ENCODE data around the gene IL11RA. TPM values are rescaled to one million over a fixed set of nuclear protein-coding genes. Genes with fewer than 3 reads are reported as not detected.

The IL11RA gene
- total and polyA plus RNA-seq, 7 experiments from 2014 or later: 8.5 to 185 (median 137) TPM

DNA sequence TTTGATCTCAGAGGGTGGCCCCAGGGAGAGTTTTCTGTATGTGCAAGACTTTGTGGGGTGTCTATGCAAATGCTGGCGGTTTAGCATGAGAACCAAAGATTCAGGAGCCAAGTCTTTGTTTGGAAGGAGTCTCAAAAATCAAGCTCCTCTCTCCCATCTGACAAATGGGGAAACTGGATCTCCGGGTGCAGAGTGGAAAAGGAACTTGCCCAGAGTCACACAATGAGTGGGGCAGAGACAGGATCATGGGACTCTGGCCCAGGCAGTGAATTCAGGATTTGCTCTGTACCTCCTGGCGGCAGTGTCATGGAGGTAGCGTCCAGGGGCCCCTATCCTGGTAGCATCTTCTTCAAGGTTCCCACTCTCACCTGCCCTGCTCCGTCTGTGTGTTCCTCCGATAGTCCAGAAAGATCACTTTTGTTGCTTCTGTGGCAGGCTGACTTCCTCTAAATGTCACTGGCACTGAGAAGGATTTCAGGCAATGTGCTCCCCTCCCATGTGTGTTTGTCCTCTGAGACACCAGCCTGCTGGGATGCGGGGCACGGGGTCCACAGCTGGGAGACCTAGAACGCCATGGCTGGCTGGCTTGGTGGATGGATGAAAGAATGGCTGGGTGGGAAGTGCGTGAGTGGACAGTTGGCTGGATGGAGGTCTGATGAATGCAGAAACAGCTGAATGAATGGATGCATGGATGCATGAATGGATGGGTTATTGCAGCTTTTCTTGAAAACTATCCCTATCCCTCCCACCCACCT is 35.5 kb downstream of the IL11RA start:
- Mint-ChIP-seq H3K9me3 (no peaks in the 10 kb centered on the region), H3K4me1 (peaks cover 0 to 2% (median 0%) of the 10 kb centered on the region in 7 donors), H3K27me3 (peaks cover 0 to 7% (median 0%) of the 10 kb centered on the region in 5 donors), H3K4me3 (no peak overlapping the region), H3K27ac (peak overlapping the region in 1 of 9 donors; percentile 16), H3K36me3 (no peaks in the 10 kb centered on the region)
- DNase-seq (no peak), ATAC-seq (no peak)
- Histone ChIP-seq H3K27ac (ENCODE audit: low read depth, low read length) (no peak overlapping the region), H3K4me3 (ENCODE audit: low read length) (no peak overlapping the region), H3K4me1 (ENCODE audit: control insufficient read depth in 2 of 2, insufficient read depth in 2 of 2, low read length in 2 of 2) (no peaks in the 10 kb centered on the region), H3K36me3 (ENCODE audit: control insufficient read depth in 2 of 3, insufficient read depth in 3 of 3, low read length in 3 of 3) (no peaks in the 10 kb centered on the region), H3K27me3 (ENCODE audit: control insufficient read depth in 2 of 2, insufficient read depth in 2 of 2, low read length in 2 of 2) (no peaks in the 10 kb centered on the region), H3K9me3 (ENCODE audit: control insufficient read depth in 2 of 3, low read length in 3 of 3) (no peaks in the 10 kb centered on the region)
- ChIA-PET CTCF (no interaction called here), POLR2A (no interaction called here)
- intact Hi-C loops (cut with micrococcal nuclease): no loop called here

- CTCF ChIA-PET: no interaction called here
- peaks cover 0 to 7% (median 0%) of the 10 kb centered on the region in 5 donors for H3K27me3 Mint-ChIP-seq
- intact Hi-C loops (cut with micrococcal nuclease): no loop called here
- H3K36me3 Mint-ChIP-seq: no peaks in the 10 kb centered on the region
- DNase-seq: no peak
- H3K36me3 ChIP-seq (ENCODE audit: control insufficient read depth in 2 of 3, insufficient read depth in 3 of 3, low read length in 3 of 3): no peaks in the 10 kb centered on the region
- no peaks in the 10 kb centered on the region for H3K9me3 ChIP-seq (ENCODE audit: control insufficient read depth in 2 of 3, low read length in 3 of 3)
- H3K9me3 Mint-ChIP-seq: no peaks in the 10 kb centered on the region
- peaks cover 0 to 2% (median 0%) of the 10 kb centered on the region in 7 donors for H3K4me1 Mint-ChIP-seq
- no peak for ATAC-seq
- no peak overlapping the region for H3K27ac ChIP-seq (ENCODE audit: low read depth, low read length)
- H3K4me1 ChIP-seq (ENCODE audit: control insufficient read depth in 2 of 2, insufficient read depth in 2 of 2, low read length in 2 of 2): no peaks in the 10 kb centered on the region
- H3K27me3 ChIP-seq (ENCODE audit: control insufficient read depth in 2 of 2, insufficient read depth in 2 of 2, low read length in 2 of 2): no peaks in the 10 kb centered on the region
- POLR2A ChIA-PET: no interaction called here
- H3K4me3 ChIP-seq (ENCODE audit: low read length): no peak overlapping the region
- no peak overlapping the region for H3K4me3 Mint-ChIP-seq
- no peak overlapping the region for H3K27ac Mint-ChIP-seq
Observed at GRCh38 chr9:34688329-34689115, 36.5 kb downstream of the IL11RA start.

GRCh38 chr9:34689116-34689470 is 37.1 kb downstream of the IL11RA start:
- no peaks in the 10 kb centered on the region for H3K9me3 ChIP-seq (ENCODE audit: control insufficient read depth in 2 of 3, low read length in 3 of 3)
- no peaks in the 10 kb centered on the region for H3K9me3 Mint-ChIP-seq
- H3K27ac Mint-ChIP-seq: no peak overlapping the region
- H3K27me3 ChIP-seq (ENCODE audit: control insufficient read depth in 2 of 2, insufficient read depth in 2 of 2, low read length in 2 of 2): no peaks in the 10 kb centered on the region
- intact Hi-C loops (cut with micrococcal nuclease): no loop called here
- no peak overlapping the region for H3K4me3 ChIP-seq (ENCODE audit: low read length)
- no peak for ATAC-seq
- H3K4me1 ChIP-seq (ENCODE audit: control insufficient read depth in 2 of 2, insufficient read depth in 2 of 2, low read length in 2 of 2): no peaks in the 10 kb centered on the region
- no peaks in the 10 kb centered on the region for H3K36me3 ChIP-seq (ENCODE audit: control insufficient read depth in 2 of 3, insufficient read depth in 3 of 3, low read length in 3 of 3)
- ChIA-PET CTCF (no interaction called here), POLR2A (no interaction called here)
- no peak for DNase-seq
- H3K27me3 Mint-ChIP-seq: peaks cover 0 to 7% (median 3%) of the 10 kb centered on the region in 5 donors
- no peak overlapping the region for H3K4me3 Mint-ChIP-seq
- no peak overlapping the region for H3K27ac ChIP-seq (ENCODE audit: low read depth, low read length)
- H3K4me1 Mint-ChIP-seq: peaks cover 0 to 2% (median 0%) of the 10 kb centered on the region in 7 donors
- no peaks in the 10 kb centered on the region for H3K36me3 Mint-ChIP-seq

DNA sequence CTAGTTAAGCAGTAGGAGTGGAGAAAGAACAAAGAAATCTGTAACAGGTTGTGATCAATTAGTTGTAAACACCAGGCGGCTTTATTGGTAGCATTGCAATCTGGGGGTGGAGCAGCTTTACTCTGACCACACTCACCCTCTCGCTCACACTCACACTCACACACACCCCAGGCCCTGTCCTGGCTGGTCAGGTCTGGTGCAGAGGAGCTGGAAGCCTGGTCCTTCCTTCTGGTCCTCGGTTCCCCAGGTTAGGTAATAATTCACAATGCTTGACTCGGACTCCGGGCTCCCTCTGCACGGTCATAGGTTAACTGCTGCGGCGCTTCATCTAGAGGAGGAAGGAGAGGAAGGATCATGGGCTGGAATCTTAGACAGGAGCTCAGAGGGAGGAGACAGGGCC is 37.5 kb downstream of the IL11RA start:
- ChIA-PET CTCF (no interaction called here), POLR2A (no interaction called here)
- H3K9me3 Mint-ChIP-seq: no peaks in the 10 kb centered on the region
- no peaks in the 10 kb centered on the region for H3K4me1 ChIP-seq (ENCODE audit: control insufficient read depth in 2 of 2, insufficient read depth in 2 of 2, low read length in 2 of 2)
- no peak overlapping the region for H3K27ac ChIP-seq (ENCODE audit: low read depth, low read length)
- H3K36me3 ChIP-seq (ENCODE audit: control insufficient read depth in 2 of 3, insufficient read depth in 3 of 3, low read length in 3 of 3): no peaks in the 10 kb centered on the region
- H3K27me3 ChIP-seq (ENCODE audit: control insufficient read depth in 2 of 2, insufficient read depth in 2 of 2, low read length in 2 of 2): no peaks in the 10 kb centered on the region
- no peaks in the 10 kb centered on the region for H3K36me3 Mint-ChIP-seq
- no peak overlapping the region for H3K4me3 ChIP-seq (ENCODE audit: low read length)
- no peak overlapping the region for H3K4me3 Mint-ChIP-seq
- H3K27me3 Mint-ChIP-seq: peaks cover 0 to 7% (median 3%) of the 10 kb centered on the region in 5 donors
- DNase-seq: no peak
- no peaks in the 10 kb centered on the region for H3K9me3 ChIP-seq (ENCODE audit: control insufficient read depth in 2 of 3, low read length in 3 of 3)
- H3K4me1 Mint-ChIP-seq: peaks cover 0 to 2% (median 0%) of the 10 kb centered on the region in 7 donors
- intact Hi-C loops (cut with micrococcal nuclease): no loop called here
- ATAC-seq: no peak
- H3K27ac Mint-ChIP-seq: no peak overlapping the region

DNA sequence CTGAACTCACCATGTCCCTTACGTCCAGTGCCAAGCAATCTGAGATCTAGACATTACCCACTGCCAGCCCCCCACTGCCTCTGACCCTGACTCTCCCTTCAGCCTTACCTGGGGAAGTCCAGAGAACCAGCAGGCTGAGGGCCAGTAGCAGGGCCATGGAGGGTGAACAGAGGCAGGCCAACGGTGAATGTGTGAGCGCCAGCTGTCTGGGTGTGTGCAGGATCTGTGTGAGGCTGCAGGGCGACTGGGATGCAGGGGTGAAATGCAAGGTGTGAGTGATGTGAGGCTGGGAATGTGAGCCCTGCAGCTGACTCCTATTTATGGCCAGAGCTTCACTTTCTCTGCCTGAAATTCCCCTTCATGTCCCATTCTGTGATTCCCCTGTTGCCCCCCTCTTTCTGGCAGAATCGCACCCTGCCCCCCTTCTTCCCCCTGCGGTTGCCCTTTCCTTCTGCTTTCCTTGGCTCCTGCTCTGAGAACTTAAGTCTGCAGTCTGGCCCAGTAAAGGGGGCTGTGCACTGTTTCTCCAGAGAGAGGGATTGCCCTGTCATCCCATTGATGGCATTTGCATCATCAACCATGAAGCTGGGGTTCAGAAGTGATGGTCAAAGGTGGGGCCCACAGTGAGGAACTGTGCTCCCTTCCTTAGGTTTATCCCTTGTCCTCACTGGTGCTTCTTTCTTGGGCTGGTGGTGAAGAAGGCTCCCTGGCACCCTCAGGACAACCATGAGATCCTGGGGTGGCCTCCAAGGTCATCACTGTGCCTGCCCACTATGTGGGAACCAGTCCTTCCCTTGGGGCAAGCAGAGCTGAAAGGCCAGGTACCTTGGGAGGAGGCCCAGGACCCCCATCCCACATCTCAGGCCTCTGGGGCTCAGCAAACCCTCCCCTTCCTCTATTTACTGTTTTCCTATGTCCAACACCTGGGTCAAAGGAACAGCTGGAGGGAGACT is 39.3 kb downstream of the IL11RA start, which contains the start of gene CCL19:
Gene CCL19 (minus strand): TSS at position 294 of the 953 bp plus-strand sequence. CDS start 137 bp downstream, at position 157.
- no peak within 1 kb of the TSS for H3K4me3 Mint-ChIP-seq
- Histone ChIP-seq H3K36me3 (ENCODE audit: control insufficient read depth in 2 of 3, insufficient read depth in 3 of 3, low read length in 3 of 3) (no peaks in the 10 kb centered on the region), H3K4me3 (ENCODE audit: low read length) (no peak within 1 kb of the TSS), H3K4me1 (ENCODE audit: control insufficient read depth in 2 of 2, insufficient read depth in 2 of 2, low read length in 2 of 2) (no peaks in the 10 kb centered on the region), H3K27ac (ENCODE audit: low read depth, low read length) (no peak within 1 kb of the TSS), H3K27me3 (ENCODE audit: control insufficient read depth in 2 of 2, insufficient read depth in 2 of 2, low read length in 2 of 2) (no peaks in the 10 kb centered on the region), H3K9me3 (ENCODE audit: control insufficient read depth in 2 of 3, low read length in 3 of 3) (no peaks in the 10 kb centered on the region)
- ChIA-PET POLR2A (interaction anchor here (1.2 kb wide), 1 partner anchor 54 kb away, joined by 3 read pairs; the partner anchor contains the start of gene SIGMAR1), CTCF (no interaction called here)
- peaks cover 0 to 7% (median 5%) of the 10 kb centered on the region in 5 donors for H3K27me3 Mint-ChIP-seq
- no peaks in the 10 kb centered on the region for H3K9me3 Mint-ChIP-seq
- ATAC-seq: peak; percentile 46
- no peaks in the 10 kb centered on the region for H3K36me3 Mint-ChIP-seq
- DNase-seq: no peak
- H3K4me1 Mint-ChIP-seq: peaks cover 0 to 2% (median 0%) of the 10 kb centered on the region in 7 donors
- intact Hi-C loops (cut with micrococcal nuclease): no loop called here
- H3K27ac Mint-ChIP-seq: no peak within 1 kb of the TSS

DNA sequence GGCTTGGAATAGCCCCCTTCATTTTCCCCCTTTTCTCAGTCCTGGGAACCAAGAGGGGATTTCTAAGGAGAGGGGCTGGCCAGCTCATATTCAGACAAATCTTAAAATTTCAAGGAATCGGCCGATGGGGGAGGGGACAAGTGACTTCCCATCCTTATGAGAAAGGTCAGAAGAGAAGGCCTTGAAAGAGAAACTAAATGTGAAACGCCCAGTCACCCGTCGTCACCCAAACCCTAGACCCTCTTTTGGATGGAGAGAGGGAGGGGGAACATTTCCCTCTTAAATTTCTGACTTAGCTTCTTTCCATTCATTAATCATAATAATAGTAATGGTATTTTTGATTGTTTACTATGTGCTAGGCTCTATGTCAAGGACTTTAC is 39.9 kb downstream of the IL11RA start:
- no peaks in the 10 kb centered on the region for H3K36me3 Mint-ChIP-seq
- H3K4me1 Mint-ChIP-seq: peaks cover 0 to 2% (median 0%) of the 10 kb centered on the region in 7 donors
- Histone ChIP-seq H3K9me3 (ENCODE audit: control insufficient read depth in 2 of 3, low read length in 3 of 3) (no peaks in the 10 kb centered on the region), H3K36me3 (ENCODE audit: control insufficient read depth in 2 of 3, insufficient read depth in 3 of 3, low read length in 3 of 3) (no peaks in the 10 kb centered on the region), H3K4me3 (ENCODE audit: low read length) (no peak overlapping the region), H3K27ac (ENCODE audit: low read depth, low read length) (no peak overlapping the region), H3K4me1 (ENCODE audit: control insufficient read depth in 2 of 2, insufficient read depth in 2 of 2, low read length in 2 of 2) (no peaks in the 10 kb centered on the region), H3K27me3 (ENCODE audit: control insufficient read depth in 2 of 2, insufficient read depth in 2 of 2, low read length in 2 of 2) (no peaks in the 10 kb centered on the region)
- DNase-seq: no peak
- ChIA-PET CTCF (no interaction called here), POLR2A (interaction anchor here (1.2 kb wide), 1 partner anchor 54 kb away, joined by 3 read pairs; the partner anchor contains the start of gene SIGMAR1)
- no peak for ATAC-seq
- H3K27ac Mint-ChIP-seq: no peak overlapping the region
- no peaks in the 10 kb centered on the region for H3K9me3 Mint-ChIP-seq
- intact Hi-C loops (cut with micrococcal nuclease): no loop called here
- H3K4me3 Mint-ChIP-seq: no peak overlapping the region
- H3K27me3 Mint-ChIP-seq: peaks cover 0 to 7% (median 5%) of the 10 kb centered on the region in 5 donors
